ENCODE data around the gene CDKAL1.

The CDKAL1 gene

GRCh38 chr6:21262504-21262903, 728.2 kb downstream of the CDKAL1 start:
- Histone ChIP-seq H2BK120ac (ENCODE audit: low read depth, low read length) (no peak overlapping the region), H2BK15ac (ENCODE audit: low read depth, poor library complexity, severe bottlenecking) (no peak overlapping the region), H3K9me3 (ENCODE audit: control insufficient read depth, low read length) (no peaks in the 10 kb centered on the region), H4K91ac (ENCODE audit: low read length) (no peak overlapping the region), H3K23ac (ENCODE audit: low read length in 2 of 2) (no peak overlapping the region), H3K14ac (ENCODE audit: low read length in 2 of 2) (no peak overlapping the region), H2BK12ac (ENCODE audit: low read length in 2 of 2) (no peak overlapping the region), H4K8ac (ENCODE audit: low read length) (no peak overlapping the region), H2AK5ac (ENCODE audit: low read length, severe bottlenecking) (no peak overlapping the region), H2AFZ (ENCODE audit: low read depth, low read length) (no peak overlapping the region), H3K4me3 (ENCODE audit: insufficient read depth in 1 of 2, low read depth in 1 of 2, low read length in 2 of 2) (no peak overlapping the region), H3K27me3 (ENCODE audit: control insufficient read depth in 1 of 2, insufficient read depth in 1 of 2, low read length in 2 of 2) (no peaks in the 10 kb centered on the region), H3K79me1 (replicated peaks; ENCODE audit: low read length, poor library complexity, severe bottlenecking) (no peaks in the 10 kb centered on the region), H3K36me3 (ENCODE audit: control insufficient read depth in 1 of 2, insufficient read depth in 2 of 2, low read depth in 1 of 2, low read length in 2 of 2) (no peaks in the 10 kb centered on the region), H3K4ac (ENCODE audit: low read depth in 1 of 2, low read length in 2 of 2) (no peak overlapping the region), H3K27ac (ENCODE audit: low read length, poor library complexity, severe bottlenecking) (no peak overlapping the region), H2BK5ac (ENCODE audit: low read depth, low read length, poor library complexity, severe bottlenecking) (no peak overlapping the region), H3K18ac (ENCODE audit: low read depth in 1 of 2, low read length in 2 of 2) (no peak overlapping the region), H3K4me1 (ENCODE audit: control insufficient read depth, insufficient read depth, low read depth, low read length) (peaks cover 3% of the 10 kb centered on the region), H3K4me2 (ENCODE audit: low read length, poor library complexity, severe bottlenecking) (no peak overlapping the region), H3K9ac (ENCODE audit: low read length) (no peak overlapping the region)
- 95% methylated on average over 5 of the region's 5 CpGs for WGBS
- DNase-seq = no peak

GRCh38 chr6:21263531-21264287, 729.5 kb downstream of the CDKAL1 start:
- 87% methylated on average over 18 of the region's 18 CpGs for WGBS
- no peak overlapping the region for H2AK5ac ChIP-seq (ENCODE audit: low read length, severe bottlenecking)

GRCh38 chr6:21264288-21265033, 730.2 kb downstream of the CDKAL1 start:
- no peaks in the 10 kb centered on the region for H3K36me3 ChIP-seq (ENCODE audit: control insufficient read depth in 1 of 2, insufficient read depth in 2 of 2, low read depth in 1 of 2, low read length in 2 of 2)
- H2BK120ac ChIP-seq (ENCODE audit: low read depth, low read length) = no peak overlapping the region
- no peak overlapping the region for H3K18ac ChIP-seq (ENCODE audit: low read depth in 1 of 2, low read length in 2 of 2)
- DNase-seq = no peak
- no peaks in the 10 kb centered on the region for H3K79me1 ChIP-seq (replicated peaks; ENCODE audit: low read length, poor library complexity, severe bottlenecking)
- no peak overlapping the region for H3K4me2 ChIP-seq (ENCODE audit: low read length, poor library complexity, severe bottlenecking)
- no peaks in the 10 kb centered on the region for H3K27me3 ChIP-seq (ENCODE audit: control insufficient read depth in 1 of 2, insufficient read depth in 1 of 2, low read length in 2 of 2)
- no peak overlapping the region for H2BK12ac ChIP-seq (ENCODE audit: low read length in 2 of 2)
- no peak overlapping the region for H3K9ac ChIP-seq (ENCODE audit: low read length)
- no peak overlapping the region for H3K14ac ChIP-seq (ENCODE audit: low read length in 2 of 2)
- H4K8ac ChIP-seq (ENCODE audit: low read length) = no peak overlapping the region
- no peak overlapping the region for H3K4me3 ChIP-seq (ENCODE audit: insufficient read depth in 1 of 2, low read depth in 1 of 2, low read length in 2 of 2)
- H2BK5ac ChIP-seq (ENCODE audit: low read depth, low read length, poor library complexity, severe bottlenecking) = no peak overlapping the region
- H3K9me3 ChIP-seq (ENCODE audit: control insufficient read depth, low read length) = no peaks in the 10 kb centered on the region
- H2AFZ ChIP-seq (ENCODE audit: low read depth, low read length) = no peak overlapping the region
- no peak overlapping the region for H3K23ac ChIP-seq (ENCODE audit: low read length in 2 of 2)
- 59% methylated on average over 6 of the region's 10 CpGs for WGBS
- H4K91ac ChIP-seq (ENCODE audit: low read length) = no peak overlapping the region
- H3K27ac ChIP-seq (ENCODE audit: low read length, poor library complexity, severe bottlenecking) = no peak overlapping the region
- H2AK5ac ChIP-seq (ENCODE audit: low read length, severe bottlenecking) = no peak overlapping the region
- peaks cover 3% of the 10 kb centered on the region for H3K4me1 ChIP-seq (ENCODE audit: control insufficient read depth, insufficient read depth, low read depth, low read length)
- no peak overlapping the region for H3K4ac ChIP-seq (ENCODE audit: low read depth in 1 of 2, low read length in 2 of 2)
- H2BK15ac ChIP-seq (ENCODE audit: low read depth, poor library complexity, severe bottlenecking) = no peak overlapping the region

More at GRCh38 chr6:21263531-21264287, 729.5 kb downstream of the CDKAL1 start:
- Histone ChIP-seq H3K4me1 (ENCODE audit: control insufficient read depth, insufficient read depth, low read depth, low read length) (peaks cover 3% of the 10 kb centered on the region), H2AFZ (ENCODE audit: low read depth, low read length) (no peak overlapping the region), H3K36me3 (ENCODE audit: control insufficient read depth in 1 of 2, insufficient read depth in 2 of 2, low read depth in 1 of 2, low read length in 2 of 2) (no peaks in the 10 kb centered on the region), H4K91ac (ENCODE audit: low read length) (no peak overlapping the region), H2BK12ac (ENCODE audit: low read length in 2 of 2) (no peak overlapping the region), H3K4me3 (ENCODE audit: insufficient read depth in 1 of 2, low read depth in 1 of 2, low read length in 2 of 2) (no peak overlapping the region), H3K4me2 (ENCODE audit: low read length, poor library complexity, severe bottlenecking) (no peak overlapping the region), H4K8ac (ENCODE audit: low read length) (no peak overlapping the region), H3K14ac (ENCODE audit: low read length in 2 of 2) (peak overlapping the region in 1 of 2 experiments; percentile 8), H3K18ac (ENCODE audit: low read depth in 1 of 2, low read length in 2 of 2) (peak overlapping the region; percentile 1 to 38), H3K4ac (ENCODE audit: low read depth in 1 of 2, low read length in 2 of 2) (no peak overlapping the region), H3K27ac (ENCODE audit: low read length, poor library complexity, severe bottlenecking) (no peak overlapping the region), H3K27me3 (ENCODE audit: control insufficient read depth in 1 of 2, insufficient read depth in 1 of 2, low read length in 2 of 2) (no peaks in the 10 kb centered on the region), H2BK5ac (ENCODE audit: low read depth, low read length, poor library complexity, severe bottlenecking) (no peak overlapping the region), H2BK120ac (ENCODE audit: low read depth, low read length) (no peak overlapping the region), H3K9me3 (ENCODE audit: control insufficient read depth, low read length) (no peaks in the 10 kb centered on the region), H2BK15ac (ENCODE audit: low read depth, poor library complexity, severe bottlenecking) (no peak overlapping the region), H3K79me1 (replicated peaks; ENCODE audit: low read length, poor library complexity, severe bottlenecking) (no peaks in the 10 kb centered on the region), H3K9ac (ENCODE audit: low read length) (no peak overlapping the region), H3K23ac (ENCODE audit: low read length in 2 of 2) (no peak overlapping the region)
- peak; percentile 26 for DNase-seq

GRCh38 chr6:21265034-21265729, 730.9 kb downstream of the CDKAL1 start:
- H3K4me2 ChIP-seq (ENCODE audit: low read length, poor library complexity, severe bottlenecking) = no peak overlapping the region
- no peak overlapping the region for H3K23ac ChIP-seq (ENCODE audit: low read length in 2 of 2)
- H4K91ac ChIP-seq (ENCODE audit: low read length) = no peak overlapping the region
- WGBS = 92% methylated on average over 3 of the region's 4 CpGs
- H3K79me1 ChIP-seq (replicated peaks; ENCODE audit: low read length, poor library complexity, severe bottlenecking) = no peaks in the 10 kb centered on the region
- H2AK5ac ChIP-seq (ENCODE audit: low read length, severe bottlenecking) = no peak overlapping the region
- H2BK15ac ChIP-seq (ENCODE audit: low read depth, poor library complexity, severe bottlenecking) = no peak overlapping the region
- no peak overlapping the region for H4K8ac ChIP-seq (ENCODE audit: low read length)
- H3K18ac ChIP-seq (ENCODE audit: low read depth in 1 of 2, low read length in 2 of 2) = no peak overlapping the region
- H3K36me3 ChIP-seq (ENCODE audit: control insufficient read depth in 1 of 2, insufficient read depth in 2 of 2, low read depth in 1 of 2, low read length in 2 of 2) = no peaks in the 10 kb centered on the region
- no peaks in the 10 kb centered on the region for H3K27me3 ChIP-seq (ENCODE audit: control insufficient read depth in 1 of 2, insufficient read depth in 1 of 2, low read length in 2 of 2)
- H3K14ac ChIP-seq (ENCODE audit: low read length in 2 of 2) = no peak overlapping the region
- no peak overlapping the region for H3K4ac ChIP-seq (ENCODE audit: low read depth in 1 of 2, low read length in 2 of 2)
- no peak overlapping the region for H2BK12ac ChIP-seq (ENCODE audit: low read length in 2 of 2)
- H3K9me3 ChIP-seq (ENCODE audit: control insufficient read depth, low read length) = no peaks in the 10 kb centered on the region
- no peak overlapping the region for H2AFZ ChIP-seq (ENCODE audit: low read depth, low read length)
- H2BK5ac ChIP-seq (ENCODE audit: low read depth, low read length, poor library complexity, severe bottlenecking) = no peak overlapping the region
- peaks cover 3% of the 10 kb centered on the region for H3K4me1 ChIP-seq (ENCODE audit: control insufficient read depth, insufficient read depth, low read depth, low read length)
- H3K27ac ChIP-seq (ENCODE audit: low read length, poor library complexity, severe bottlenecking) = no peak overlapping the region
- no peak overlapping the region for H3K9ac ChIP-seq (ENCODE audit: low read length)
- no peak overlapping the region for H2BK120ac ChIP-seq (ENCODE audit: low read depth, low read length)
- no peak overlapping the region for H3K4me3 ChIP-seq (ENCODE audit: insufficient read depth in 1 of 2, low read depth in 1 of 2, low read length in 2 of 2)
- DNase-seq = no peak

Data from mesenchymal stem cell (in vitro differentiated cells and primary cell).